ENCODE data around the gene PHF2. TPM values are rescaled to one million over a fixed set of nuclear protein-coding genes. Genes with fewer than 3 reads are reported as not detected.

Gene PHF2
- total and polyA plus RNA-seq, 5 experiments from 2014 or later: 0.84 to 35.5 (median 2.3) TPM

DNA sequence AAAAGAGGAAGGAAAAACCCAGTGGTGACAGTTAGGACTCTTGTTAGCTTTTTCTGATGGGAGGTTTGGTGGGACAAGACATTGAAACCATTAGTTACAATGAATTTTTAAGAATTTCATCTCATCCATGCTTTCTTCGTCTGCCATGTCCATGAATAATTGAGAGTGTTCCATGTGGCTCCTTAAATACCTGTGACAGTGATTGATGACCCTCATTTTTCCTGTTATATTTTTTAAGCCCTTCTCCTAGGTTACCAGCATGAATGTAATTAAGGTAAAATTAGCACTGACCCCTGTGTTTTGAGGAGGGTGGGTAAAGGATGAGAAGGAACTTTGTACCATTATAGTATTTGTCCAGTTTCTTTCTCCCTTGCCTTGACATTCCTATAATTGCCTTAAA, 23.5 kb upstream of the PHF2 start:
- Mint-ChIP-seq H3K4me1 (no peaks in the 10 kb centered on the region), H3K27ac (peak overlapping the region in 2 of 10 donors; percentile 6 to 35), H3K36me3 (peaks cover 0 to 82% (median 11%) of the 10 kb centered on the region in 3 donors), H3K27me3 (no peaks in the 10 kb centered on the region), H3K9me3 (no peaks in the 10 kb centered on the region), H3K4me3 (no peak overlapping the region)
- ATAC-seq (no peak), DNase-seq (no peak)
- POLR2A ChIA-PET: no interaction called here

DNA sequence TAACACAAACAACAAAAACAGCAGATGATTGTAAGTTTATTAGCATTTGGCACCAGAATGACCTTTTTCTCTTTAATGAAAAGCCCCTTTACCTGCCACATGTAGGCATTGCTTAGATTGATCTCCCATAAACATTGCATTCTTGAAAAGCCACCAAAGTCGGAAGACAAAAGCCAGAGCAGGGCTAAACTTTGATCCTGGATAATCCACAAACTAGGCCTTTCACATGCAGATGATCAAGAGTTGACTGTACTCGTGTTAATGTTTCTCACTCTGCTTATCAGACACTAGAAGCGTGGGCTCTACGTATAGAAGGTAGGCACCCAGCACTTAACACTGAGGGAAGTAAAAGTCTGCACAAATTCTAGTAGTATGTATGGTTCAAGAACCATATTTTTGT, 21.0 kb upstream of the PHF2 start:
- Mint-ChIP-seq H3K27ac (peak overlapping the region in 2 of 10 donors; percentile 1 to 63), H3K36me3 (peaks cover 0 to 86% (median 13%) of the 10 kb centered on the region in 3 donors), H3K4me1 (peaks cover 0 to 1% (median 0%) of the 10 kb centered on the region in 4 donors), H3K4me3 (no peak overlapping the region), H3K9me3 (no peaks in the 10 kb centered on the region), H3K27me3 (no peaks in the 10 kb centered on the region)
- DNase-seq (no peak), ATAC-seq (no peak)
- POLR2A ChIA-PET: no interaction called here

DNA sequence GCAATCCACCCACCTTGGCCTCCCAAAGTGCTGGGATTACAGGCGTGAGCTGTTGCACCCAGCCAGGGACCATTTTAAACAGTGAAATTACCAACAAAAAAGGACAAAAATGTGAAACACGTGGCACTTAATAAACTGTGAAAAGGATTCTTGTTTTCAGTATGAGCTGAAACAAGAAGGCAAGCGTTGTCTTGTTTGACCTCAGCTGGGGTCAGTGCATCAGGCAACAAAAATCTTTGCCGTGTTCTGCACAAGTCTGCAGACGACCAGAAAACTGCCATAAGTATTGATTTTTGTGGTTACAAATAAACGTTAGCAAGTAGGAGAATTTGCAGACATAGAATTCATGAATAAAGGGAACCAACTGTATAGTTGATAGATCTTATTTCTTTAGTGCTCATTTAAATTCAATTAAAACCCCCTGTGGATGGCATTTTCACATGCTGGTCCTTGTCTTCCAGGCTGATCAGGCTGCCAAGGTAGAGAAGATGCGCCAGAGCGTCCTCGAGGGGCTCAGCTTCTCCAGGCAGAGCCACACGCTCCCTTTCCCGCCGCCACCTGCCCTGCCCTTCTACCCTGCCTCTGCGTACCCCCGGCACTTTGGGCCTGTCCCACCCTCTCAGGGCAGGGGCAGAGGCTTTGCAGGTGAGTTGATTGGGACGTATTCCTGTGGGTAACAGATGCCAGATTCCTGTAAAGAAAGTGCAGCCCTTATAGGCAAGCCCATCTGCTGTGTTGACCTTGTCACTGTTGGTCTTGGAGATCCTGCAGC, 18.8 kb upstream of the PHF2 start:
- Mint-ChIP-seq H3K36me3 (peaks cover 5 to 82% (median 15%) of the 10 kb centered on the region in 3 donors), H3K4me3 (no peak overlapping the region), H3K9me3 (no peaks in the 10 kb centered on the region), H3K27ac (no peak overlapping the region), H3K27me3 (no peaks in the 10 kb centered on the region), H3K4me1 (peaks cover 0 to 1% (median 0%) of the 10 kb centered on the region in 4 donors)
- POLR2A ChIA-PET: no interaction called here
- DNase-seq (no peak), ATAC-seq (no peak)

DNA sequence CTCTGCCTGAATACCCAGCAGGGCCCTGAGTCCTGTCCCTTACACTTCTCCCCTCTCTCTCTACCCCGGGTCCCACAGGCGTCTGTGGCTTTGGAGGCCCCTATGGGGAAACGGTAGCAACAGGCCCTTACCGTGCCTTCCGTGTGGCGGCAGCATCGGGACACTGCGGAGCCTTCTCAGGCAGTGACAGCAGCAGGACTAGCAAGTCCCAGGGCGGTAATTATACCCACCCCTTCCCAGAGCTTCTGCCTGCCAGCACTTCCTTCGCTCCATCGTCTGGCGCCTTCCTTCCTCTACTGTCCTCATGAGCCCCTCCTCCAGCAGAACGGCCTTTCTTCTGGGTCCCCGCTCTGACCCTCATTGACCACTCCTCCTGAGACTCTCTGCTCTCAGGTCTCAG, 17.9 kb upstream of the PHF2 start:
- ATAC-seq (no peak), DNase-seq (no peak)
- peaks cover 5 to 82% (median 21%) of the 10 kb centered on the region in 3 donors for H3K36me3 Mint-ChIP-seq
- H3K4me3 Mint-ChIP-seq: no peak overlapping the region
- no peaks in the 10 kb centered on the region for H3K9me3 Mint-ChIP-seq
- peak overlapping the region in 2 of 10 donors; percentile 52 to 76 for H3K27ac Mint-ChIP-seq
- H3K27me3 Mint-ChIP-seq: no peaks in the 10 kb centered on the region
- H3K4me1 Mint-ChIP-seq: peaks cover 0 to 1% (median 0%) of the 10 kb centered on the region in 4 donors
- POLR2A ChIA-PET: no interaction called here

DNA sequence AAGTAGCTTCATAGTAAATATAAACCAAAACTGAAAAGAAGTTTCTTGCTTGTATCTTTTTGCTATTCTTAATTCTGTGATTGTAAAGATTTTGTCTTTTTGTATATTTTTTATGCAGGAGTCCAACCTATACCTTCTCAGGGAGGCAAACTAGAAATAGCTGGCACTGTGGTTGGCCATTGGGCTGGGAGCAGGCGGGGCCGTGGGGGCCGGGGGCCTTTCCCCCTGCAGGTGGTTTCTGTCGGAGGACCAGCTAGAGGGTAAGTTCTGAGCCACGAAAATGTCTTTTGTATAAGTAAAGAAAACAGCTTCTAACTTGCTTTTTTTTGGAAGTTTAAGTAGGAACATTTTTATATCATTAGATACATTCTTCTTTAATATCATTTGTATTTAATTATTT, 15.4 kb upstream of the PHF2 start:
- peak overlapping the region in 1 of 10 donors; percentile 44 for H3K27ac Mint-ChIP-seq
- no peaks in the 10 kb centered on the region for H3K9me3 Mint-ChIP-seq
- peaks cover 5 to 86% (median 21%) of the 10 kb centered on the region in 3 donors for H3K36me3 Mint-ChIP-seq
- H3K27me3 Mint-ChIP-seq: no peaks in the 10 kb centered on the region
- H3K4me3 Mint-ChIP-seq: no peak overlapping the region
- ATAC-seq (no peak), DNase-seq (no peak)
- POLR2A ChIA-PET: no interaction called here
- peaks cover under 1 to 5% (median 4%) of the 10 kb centered on the region in 4 donors for H3K4me1 Mint-ChIP-seq

DNA sequence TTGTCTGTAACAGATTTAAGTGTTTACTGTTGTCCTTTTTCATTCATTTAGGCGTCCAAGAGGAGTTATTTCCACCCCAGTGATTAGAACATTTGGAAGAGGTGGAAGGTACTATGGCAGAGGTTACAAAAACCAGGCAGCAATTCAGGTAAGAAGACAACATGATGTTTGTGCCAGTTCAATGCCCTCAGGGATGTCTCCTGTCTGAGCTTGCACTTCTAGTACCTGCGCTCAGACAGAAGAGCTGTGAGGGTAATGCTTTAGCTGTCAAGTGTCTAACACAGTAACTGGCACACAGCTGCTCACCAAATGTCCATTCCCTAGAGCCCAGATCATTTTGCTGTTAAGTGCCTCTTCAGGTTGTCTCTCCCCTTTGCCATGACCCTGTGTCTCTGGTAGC, 14.2 kb upstream of the PHF2 start:
- DNase-seq: no peak
- Mint-ChIP-seq H3K4me1 (peaks cover 8 to 15% (median 9%) of the 10 kb centered on the region in 4 donors), H3K4me3 (no peak overlapping the region), H3K27ac (peak overlapping the region in 1 of 10 donors; percentile 44), H3K36me3 (peaks cover 5 to 74% (median 20%) of the 10 kb centered on the region in 3 donors), H3K27me3 (no peaks in the 10 kb centered on the region), H3K9me3 (no peaks in the 10 kb centered on the region)
- POLR2A ChIA-PET: interaction anchor here (0.8 kb wide), 1 partner anchor 12 kb away, joined by 5 read pairs; no protein-coding TSS in a partner anchor
- ATAC-seq: no peak

DNA sequence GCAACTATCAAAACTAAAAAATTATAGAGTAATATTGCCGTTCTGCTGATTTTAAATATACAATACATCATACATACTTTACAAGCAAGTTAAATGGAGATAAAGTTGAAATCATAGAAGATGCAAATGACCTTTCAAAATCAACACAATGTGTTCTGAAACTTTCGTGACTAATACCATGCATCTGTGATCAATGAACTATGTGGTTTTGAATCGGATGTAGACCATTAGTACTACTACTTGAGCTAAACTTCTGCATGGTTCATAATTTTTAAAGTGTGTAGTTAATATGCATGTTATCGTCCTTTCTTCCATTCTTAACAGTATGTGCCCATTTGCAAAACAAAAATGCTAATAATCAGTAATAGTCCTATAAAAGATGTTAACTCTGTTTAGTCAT, 11.3 kb upstream of the PHF2 start:
- POLR2A ChIA-PET: interaction anchor here (1.1 to 3.0 kb wide), 2 partner anchors 11 to 895 kb away, joined by 3 to 48 read pairs; partner anchors contain the start of genes IPPK and PHF2
- Mint-ChIP-seq H3K4me1 (peaks cover 13 to 29% (median 16%) of the 10 kb centered on the region in 4 donors), H3K9me3 (no peaks in the 10 kb centered on the region), H3K36me3 (peaks cover 5 to 47% (median 14%) of the 10 kb centered on the region in 3 donors), H3K27me3 (no peaks in the 10 kb centered on the region), H3K4me3 (no peak overlapping the region), H3K27ac (peak overlapping the region in 2 of 10 donors; percentile 9 to 29)
- DNase-seq: no peak
- ATAC-seq: no peak

DNA sequence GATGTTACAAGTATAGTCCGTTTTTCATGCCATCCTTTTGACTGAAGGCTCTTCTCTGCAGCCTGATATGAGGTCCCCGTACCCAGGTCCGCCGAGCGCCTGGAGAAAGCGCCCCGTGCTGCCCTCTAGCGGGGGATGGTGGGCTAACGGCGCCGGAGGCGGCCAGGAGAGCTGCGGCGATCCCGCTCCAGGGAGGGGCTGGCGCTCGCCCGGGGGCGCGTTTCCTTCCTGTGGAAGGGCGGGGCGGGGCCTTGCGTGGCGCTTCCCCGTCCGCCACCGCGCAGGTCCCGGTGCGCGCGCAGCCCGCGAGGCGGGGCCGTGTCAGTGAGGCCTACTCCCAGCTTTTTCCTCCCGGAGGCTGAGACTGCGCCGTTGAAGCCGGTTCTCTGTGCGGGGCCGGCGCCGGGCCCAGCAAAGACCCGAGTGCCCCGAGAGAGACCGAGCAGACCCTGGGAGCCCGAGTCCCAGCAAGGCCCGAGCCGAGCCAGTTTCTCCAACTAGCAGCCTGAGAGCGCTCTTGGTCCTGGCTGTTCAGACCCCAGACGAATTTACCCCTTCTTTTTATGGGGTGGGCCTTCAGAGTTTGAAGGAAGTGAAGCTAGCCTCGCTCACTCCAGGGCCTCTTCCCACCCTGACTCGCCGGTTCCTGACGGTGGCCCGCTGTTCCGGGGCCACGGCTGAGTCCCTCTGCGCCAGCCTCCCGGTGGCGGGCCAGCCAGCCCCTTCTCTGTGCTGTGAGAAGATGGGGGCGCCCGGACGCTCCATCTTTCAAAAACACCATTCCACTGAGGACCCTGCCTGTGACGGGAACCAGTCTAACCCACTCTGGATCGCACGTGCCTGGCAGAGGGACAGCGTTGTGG, 9.7 kb upstream of the PHF2 start:
- peak overlapping the region; percentile 92 to 99 (median 96) for H3K27ac Mint-ChIP-seq
- ATAC-seq (peak; percentile 90 to 96), DNase-seq (peak; percentile 96 to 100 (median 98))
- H3K9me3 Mint-ChIP-seq: peaks cover 0 to 2% (median 0%) of the 10 kb centered on the region in 9 donors
- H3K4me3 Mint-ChIP-seq: peak overlapping the region; percentile 81 to 91 (median 88)
- POLR2A ChIA-PET: interaction anchor here (0.5 to 3.0 kb wide), 27 partner anchors 9 to 897 kb away, joined by 3 to 48 read pairs (median 4); partner anchors contain the start of genes CARD19, FAM120A, FAM120AOS and IPPK
- H3K4me1 Mint-ChIP-seq: peaks cover 15 to 32% (median 16%) of the 10 kb centered on the region in 4 donors
- peaks cover 5 to 37% (median 19%) of the 10 kb centered on the region in 3 donors for H3K36me3 Mint-ChIP-seq
- no peaks in the 10 kb centered on the region for H3K27me3 Mint-ChIP-seq

DNA sequence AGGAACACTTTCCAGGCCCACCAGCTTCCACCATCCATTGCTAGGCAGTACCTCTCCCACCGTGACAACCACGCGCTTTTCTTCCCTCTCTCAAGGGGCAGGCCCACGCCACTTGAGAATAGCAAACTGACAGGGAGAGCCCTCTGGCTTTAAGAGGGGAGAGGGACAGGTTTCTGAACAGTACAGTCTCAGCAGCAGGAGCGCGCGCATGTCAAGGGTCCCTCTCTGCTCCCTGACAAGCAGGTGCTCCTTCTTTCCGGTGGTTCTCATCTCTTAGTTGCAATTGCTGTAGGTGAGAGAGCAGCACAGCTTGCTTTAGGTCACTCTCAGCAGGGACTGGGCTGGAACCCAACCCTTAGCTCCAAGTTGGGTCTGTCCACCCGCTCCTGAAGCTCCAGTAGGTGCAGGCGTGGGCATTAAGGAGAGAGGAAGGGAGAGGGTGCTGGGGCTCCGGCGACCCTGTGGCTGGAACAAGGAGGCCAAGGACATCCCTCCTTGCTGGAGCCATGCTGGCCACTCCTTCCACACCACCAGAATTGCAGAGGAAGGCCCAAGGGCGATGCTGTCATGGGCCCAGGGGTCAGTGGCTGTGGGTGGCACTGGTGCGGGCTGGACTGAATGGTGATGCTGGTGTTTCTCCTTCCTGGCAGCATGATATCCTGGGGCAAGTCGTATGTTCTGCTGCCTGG, 9.0 kb upstream of the PHF2 start:
- Mint-ChIP-seq H3K4me1 (peaks cover 15 to 32% (median 16%) of the 10 kb centered on the region in 4 donors), H3K4me3 (peak overlapping the region; percentile 81 to 91 (median 88)), H3K9me3 (peaks cover 0 to 2% (median 0%) of the 10 kb centered on the region in 9 donors), H3K27me3 (no peaks in the 10 kb centered on the region), H3K27ac (peak overlapping the region; percentile 92 to 99 (median 96)), H3K36me3 (peaks cover 0 to 29% (median 13%) of the 10 kb centered on the region in 3 donors)
- DNase-seq (no peak), ATAC-seq (no peak)
- POLR2A ChIA-PET: interaction anchor here (0.7 to 3.0 kb wide), 14 partner anchors 9 to 602 kb away, joined by 3 to 48 read pairs (median 4); partner anchors contain the start of genes CARD19, FAM120A, FAM120AOS and PHF2

DNA sequence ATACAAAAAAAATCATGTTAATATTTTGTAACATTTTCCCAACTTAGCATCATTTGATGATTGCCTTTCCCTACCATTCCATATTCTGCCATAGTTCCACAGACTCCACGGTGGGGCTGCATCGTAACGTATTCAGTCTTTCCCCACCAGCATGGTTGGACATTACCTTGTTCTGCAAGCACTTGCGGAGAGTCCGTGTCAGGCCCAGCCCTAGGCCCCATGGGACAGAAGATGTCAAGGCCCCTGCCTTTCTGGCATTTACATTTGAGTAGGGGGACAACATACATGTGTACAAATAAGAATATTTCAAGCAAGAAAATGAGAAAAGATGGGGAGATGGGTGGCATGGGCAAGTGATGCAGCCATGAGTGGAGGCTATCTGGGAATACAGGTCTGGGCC, 8.2 kb upstream of the PHF2 start:
- H3K4me3 Mint-ChIP-seq: peak overlapping the region in 2 of 10 donors; percentile 29 to 84

DNA sequence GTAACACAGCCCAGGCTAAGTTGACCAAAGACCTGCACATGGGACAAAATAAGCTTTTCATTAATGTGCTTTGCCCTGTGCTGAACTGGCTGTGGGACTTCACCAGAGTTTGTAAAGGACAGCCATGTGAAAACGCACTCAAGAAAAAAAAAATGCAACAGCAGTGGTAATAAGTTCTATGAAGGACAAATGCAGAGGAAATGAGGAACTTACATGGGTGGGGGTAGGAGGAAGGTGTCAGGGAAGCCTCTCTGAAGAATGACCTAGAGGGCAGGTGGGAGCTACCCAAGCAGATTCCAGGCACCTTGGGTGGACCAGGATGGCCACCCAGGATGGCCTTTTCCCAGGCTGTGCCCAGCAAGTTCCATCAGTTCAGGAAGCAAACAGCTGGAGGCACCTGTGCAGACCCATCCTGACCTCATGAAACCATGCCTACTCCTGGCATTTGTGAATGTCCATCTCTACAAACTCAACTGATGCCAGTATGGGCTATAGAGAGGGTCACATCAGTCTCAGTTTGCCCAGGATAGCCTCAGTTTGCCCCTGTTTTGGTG, 6.7 kb upstream of the PHF2 start:
- H3K9me3 Mint-ChIP-seq: peaks cover 0 to 2% (median 0%) of the 10 kb centered on the region in 9 donors
- H3K4me3 Mint-ChIP-seq: peak overlapping the region in 1 of 10 donors; percentile 32
- peaks cover 0 to 8% (median 5%) of the 10 kb centered on the region in 3 donors for H3K36me3 Mint-ChIP-seq
- POLR2A ChIA-PET: interaction anchor here (0.6 kb wide), 1 partner anchor 24 kb away, joined by 4 read pairs; no protein-coding TSS in a partner anchor
- DNase-seq: no peak
- peaks cover 16 to 38% (median 22%) of the 10 kb centered on the region in 4 donors for H3K4me1 Mint-ChIP-seq
- ATAC-seq: no peak
- no peaks in the 10 kb centered on the region for H3K27me3 Mint-ChIP-seq
- peak overlapping the region in 2 of 10 donors; percentile 18 to 27 for H3K27ac Mint-ChIP-seq

More for the DNA sequence above, 8.2 kb upstream of the PHF2 start:
- Mint-ChIP-seq H3K27ac (peak overlapping the region in 6 of 10 donors; percentile 13 to 92 (median 70)), H3K9me3 (peaks cover 0 to 2% (median 0%) of the 10 kb centered on the region in 9 donors), H3K4me1 (peaks cover 15 to 32% (median 16%) of the 10 kb centered on the region in 4 donors), H3K36me3 (peaks cover 0 to 22% (median 10%) of the 10 kb centered on the region in 3 donors), H3K27me3 (no peaks in the 10 kb centered on the region)
- POLR2A ChIA-PET: interaction anchor here (1.0 kb wide), 1 partner anchor 599 kb away, joined by 4 read pairs; no protein-coding TSS in a partner anchor
- DNase-seq: no peak
- ATAC-seq: no peak

Measured in naive thymus-derived CD8-positive, alpha-beta T cell (primary cell).